ACC112 (cell line): ENCODE results near the gene SYNJ1.
A peak's percentile ranks its signal among the peaks of the same experiment; 100 is the strongest.
"Not testable (repeated sequence)": the region's sequence is repeated elsewhere in the genome, so short reads cannot be mapped to it uniquely, and the experiment has no call there.

Experiments used
- H2AFZ ChIP-seq: fragments of 200-600 bp; sonication (generic); one replicate; pipeline ENCODE4 v1.6.0; 2017; ENCODE audit warnings: antibody characterized with exemption, low read length; ENCODE audit not compliant: unreplicated experiment
- H3K27ac ChIP-seq: fragments of 200-600 bp; sonication (generic); 2 replicates; pipeline ENCODE4 v1.5.1; 2014; ENCODE audit warnings: low read depth, mild to moderate bottlenecking, antibody characterized with exemption, low read length, moderate library complexity
- H3K27me3 ChIP-seq: fragments of 200-600 bp; sonication (generic); 2 replicates; pipeline ENCODE4 v1.6.1; 2014; ENCODE audit warnings: mild to moderate bottlenecking, antibody characterized with exemption, low read length, moderate library complexity, mixed read lengths; ENCODE audit not compliant: insufficient read depth
- H3K36me3 ChIP-seq: fragments of 200-600 bp; sonication (generic); 2 replicates; pipeline ENCODE4 v1.6.1; 2016; ENCODE audit warnings: mild to moderate bottlenecking, antibody characterized with exemption, low read length, moderate library complexity, mixed read lengths; ENCODE audit not compliant: insufficient read depth
- H3K4me1 ChIP-seq: fragments of 200-600 bp; sonication (generic); one replicate; pipeline ENCODE4 v1.6.1; 2016; ENCODE audit warnings: low read length, mixed read lengths; ENCODE audit not compliant: insufficient read depth, unreplicated experiment, control insufficient read depth
- H3K4me3 ChIP-seq: fragments of 200-600 bp; sonication (generic); 2 replicates; pipeline ENCODE4 v1.5.1; 2014; ENCODE audit warnings: mild to moderate bottlenecking, low read depth, low read length
- H3K79me2 ChIP-seq: fragments of 200-600 bp; sonication (generic); one replicate; pipeline ENCODE4 v1.6.0; 2016; ENCODE audit warnings: low read length; ENCODE audit not compliant: control insufficient read depth, unreplicated experiment, insufficient read depth

SYNJ1 gene

GRCh38 chr21:32661026-32661782 is 66.6 kb downstream of the SYNJ1 start:
- not testable (repeated sequence) for H2AFZ ChIP-seq, H3K4me3 ChIP-seq, H3K4me1 ChIP-seq, H3K27me3 ChIP-seq, H3K79me2 ChIP-seq, H3K27ac ChIP-seq
- H3K36me3 ChIP-seq, result peaks cover 27% of the 10 kb centered on the region

- 0 out of 2 replicates have a peak, but pooled peaks cover 3% of the 10 kb centered on the region for H3K36me3 ChIP-seq
- H3K27ac ChIP-seq, result no peak overlapping the region
- no peak overlapping the region for H2AFZ ChIP-seq
- no peaks in the 10 kb centered on the region for H3K4me1 ChIP-seq
- no peaks in the 10 kb centered on the region for H3K27me3 ChIP-seq
- no peak overlapping the region for H3K4me3 ChIP-seq
- no peaks in the 10 kb centered on the region for H3K79me2 ChIP-seq
Measured at GRCh38 chr21:32658524-32658923, 69.3 kb downstream of the SYNJ1 start.

GRCh38 chr21:32653326-32653901 is 74.4 kb downstream of the SYNJ1 start:
- Histone ChIP-seq H3K4me3 (no peak overlapping the region), H3K36me3 (no peaks in the 10 kb centered on the region), H2AFZ (no peak overlapping the region), H3K27me3 (no peaks in the 10 kb centered on the region), H3K27ac (no peak overlapping the region), H3K4me1 (no peaks in the 10 kb centered on the region), H3K79me2 (no peaks in the 10 kb centered on the region)

GRCh38 chr21:32648165-32648564 is 79.6 kb downstream of the SYNJ1 start:
- H3K79me2 ChIP-seq, result no peaks in the 10 kb centered on the region
- no peaks in the 10 kb centered on the region for H3K27me3 ChIP-seq
- no peak overlapping the region for H3K4me3 ChIP-seq
- H3K36me3 ChIP-seq, result no peaks in the 10 kb centered on the region
- H3K4me1 ChIP-seq, result no peaks in the 10 kb centered on the region
- no peak overlapping the region for H3K27ac ChIP-seq
- no peak overlapping the region for H2AFZ ChIP-seq

GRCh38 chr21:32645261-32646182 is 82.3 kb downstream of the SYNJ1 start:
- Histone ChIP-seq H3K36me3 (no peaks in the 10 kb centered on the region), H3K4me3 (no peak overlapping the region), H3K4me1 (no peaks in the 10 kb centered on the region), H3K27ac (no peak overlapping the region), H2AFZ (no peak overlapping the region), H3K27me3 (no peaks in the 10 kb centered on the region), H3K79me2 (no peaks in the 10 kb centered on the region)

- Histone ChIP-seq H2AFZ (no peak overlapping the region), H3K36me3 (no peaks in the 10 kb centered on the region; the same call in 1 of the 2 replicates), H3K4me3 (no peak overlapping the region), H3K79me2 (no peaks in the 10 kb centered on the region), H3K4me1 (no peaks in the 10 kb centered on the region), H3K27me3 (no peaks in the 10 kb centered on the region), H3K27ac (no peak overlapping the region)
Measured at GRCh38 chr21:32641710-32642698, 85.8 kb downstream of the SYNJ1 start.

- Histone ChIP-seq H2AFZ (no peak overlapping the region), H3K4me3 (no peak overlapping the region), H3K4me1 (peaks cover 3% of the 10 kb centered on the region), H3K36me3 (0 out of 2 replicates have a peak, but pooled peaks cover 7% of the 10 kb centered on the region), H3K79me2 (no peaks in the 10 kb centered on the region), H3K27me3 (peaks cover 3% of the 10 kb centered on the region), H3K27ac (no peak overlapping the region)
Measured at GRCh38 chr21:32626621-32627196, 101.1 kb downstream of the SYNJ1 start.

- H3K4me3 ChIP-seq, H3K27ac ChIP-seq, H3K79me2 ChIP-seq, H3K36me3 ChIP-seq, H3K4me1 ChIP-seq, H2AFZ ChIP-seq: not testable (repeated sequence)
- peaks cover 12% of the 10 kb centered on the region for H3K27me3 ChIP-seq
Measured at GRCh38 chr21:32618218-32618617, 109.6 kb downstream of the SYNJ1 start.

- no peaks in the 10 kb centered on the region for H3K27me3 ChIP-seq
- 0 out of 2 replicates have a peak, but pooled peaks cover 3% of the 10 kb centered on the region for H3K36me3 ChIP-seq
- H3K79me2 ChIP-seq, result peaks cover 20% of the 10 kb centered on the region
- peak overlapping the region; percentile 95; the same call in 1 of the 2 replicates for H3K27ac ChIP-seq
- peaks cover 7% of the 10 kb centered on the region for H3K4me1 ChIP-seq
- peak overlapping the region; percentile 90 for H3K4me3 ChIP-seq
- H2AFZ ChIP-seq, result no peak overlapping the region
Measured at GRCh38 chr21:32613436-32614043, 114.3 kb downstream of the SYNJ1 start.
